ENCODE measurements around the gene LRCH1. TPM values are rescaled to one million over a fixed set of nuclear protein-coding genes. Genes with fewer than 3 reads are reported as not detected.

LRCH1 gene
- total RNA-seq, 1 donor, result 6.9 TPM

DNA sequence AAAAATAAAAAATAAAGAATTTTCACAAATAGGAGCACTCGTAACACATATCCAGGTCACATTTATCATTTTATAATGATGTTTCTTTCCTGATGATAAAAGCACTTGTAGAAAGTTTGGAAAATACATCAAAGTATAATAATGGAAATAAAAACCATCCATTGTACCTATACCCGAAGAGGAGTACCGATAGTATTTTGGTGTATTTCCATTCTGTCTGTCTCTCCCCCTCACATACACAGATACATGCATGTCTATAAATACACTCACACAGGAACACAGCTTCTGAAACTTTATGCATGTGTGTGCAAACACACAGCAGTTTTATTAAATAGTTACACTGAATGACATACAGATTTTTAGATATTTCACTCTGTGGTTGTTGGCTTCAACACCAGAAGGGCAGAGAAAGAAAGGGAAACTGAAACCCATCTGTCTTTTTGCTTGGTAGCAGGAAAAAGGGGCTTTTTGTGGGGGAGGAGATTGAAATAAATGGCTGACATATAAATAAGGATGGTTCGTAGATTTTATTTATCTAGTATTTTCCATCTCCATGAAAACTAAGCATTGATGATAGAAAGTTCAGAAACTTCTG lies 114.8 kb downstream of the LRCH1 start:
- Histone ChIP-seq H3K4me2 (ENCODE audit: insufficient read depth, low read length) (peak overlapping the region; percentile 90), H3K27me3 (ENCODE audit: insufficient read depth, low read length) (no peaks in the 10 kb centered on the region), H3K4me3 (ENCODE audit: insufficient read depth, low read length) (peak overlapping the region; percentile 67), H3K9me3 (ENCODE audit: low read depth, low read length) (no peaks in the 10 kb centered on the region), H2AFZ (ENCODE audit: low read length) (no peak overlapping the region), H3K79me2 (ENCODE audit: insufficient read depth, low read length) (peaks cover 45% of the 10 kb centered on the region), H3K27ac (ENCODE audit: low read depth, low read length) (peak overlapping the region; percentile 71), H3K36me3 (ENCODE audit: insufficient read depth, low read length) (no peaks in the 10 kb centered on the region), H3K4me1 (ENCODE audit: insufficient read depth, low read length) (peaks cover 25% of the 10 kb centered on the region), H4K20me1 (ENCODE audit: insufficient read depth, low read length) (no peaks in the 10 kb centered on the region)
- no peak for DNase-seq (ENCODE audit: insufficient read length, low spot score, missing footprints)
- TF ChIP-seq, protein P1, sequence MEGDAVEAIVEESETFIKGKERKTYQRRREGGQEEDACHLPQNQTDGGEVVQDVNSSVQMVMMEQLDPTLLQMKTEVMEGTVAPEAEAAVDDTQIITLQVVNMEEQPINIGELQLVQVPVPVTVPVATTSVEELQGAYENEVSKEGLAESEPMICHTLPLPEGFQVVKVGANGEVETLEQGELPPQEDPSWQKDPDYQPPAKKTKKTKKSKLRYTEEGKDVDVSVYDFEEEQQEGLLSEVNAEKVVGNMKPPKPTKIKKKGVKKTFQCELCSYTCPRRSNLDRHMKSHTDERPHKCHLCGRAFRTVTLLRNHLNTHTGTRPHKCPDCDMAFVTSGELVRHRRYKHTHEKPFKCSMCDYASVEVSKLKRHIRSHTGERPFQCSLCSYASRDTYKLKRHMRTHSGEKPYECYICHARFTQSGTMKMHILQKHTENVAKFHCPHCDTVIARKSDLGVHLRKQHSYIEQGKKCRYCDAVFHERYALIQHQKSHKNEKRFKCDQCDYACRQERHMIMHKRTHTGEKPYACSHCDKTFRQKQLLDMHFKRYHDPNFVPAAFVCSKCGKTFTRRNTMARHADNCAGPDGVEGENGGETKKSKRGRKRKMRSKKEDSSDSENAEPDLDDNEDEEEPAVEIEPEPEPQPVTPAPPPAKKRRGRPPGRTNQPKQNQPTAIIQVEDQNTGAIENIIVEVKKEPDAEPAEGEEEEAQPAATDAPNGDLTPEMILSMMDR (IDR thresholded peaks at IDR 0.05; ENCODE audit: extremely low read depth, low read depth, low read length), result no peak

DNA sequence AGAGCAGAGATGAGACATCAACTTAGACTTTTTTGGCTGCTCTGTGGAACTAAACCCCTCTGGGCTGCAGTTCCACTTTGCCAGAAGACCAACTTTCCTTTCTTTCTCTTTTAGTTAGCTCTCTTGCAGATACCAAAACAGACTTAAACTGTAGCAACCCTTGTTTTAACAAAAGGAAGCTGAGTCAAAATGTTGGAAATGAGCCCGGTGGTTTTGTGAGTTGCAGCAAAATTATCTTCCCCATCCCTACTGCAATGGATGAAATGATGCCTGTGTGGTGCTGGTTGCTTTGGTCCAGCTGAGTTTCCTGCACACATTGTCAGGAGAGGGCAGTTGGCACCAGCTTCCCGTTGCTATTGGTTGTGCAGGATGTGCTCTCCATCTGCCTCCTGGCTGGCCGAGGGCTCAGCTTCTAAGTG lies 115.3 kb downstream of the LRCH1 start:
- peaks cover 45% of the 10 kb centered on the region for H3K79me2 ChIP-seq (ENCODE audit: insufficient read depth, low read length)
- no peaks in the 10 kb centered on the region for H3K36me3 ChIP-seq (ENCODE audit: insufficient read depth, low read length)
- DNase-seq (ENCODE audit: insufficient read length, low spot score, missing footprints), result peak; percentile 73
- H3K4me2 ChIP-seq (ENCODE audit: insufficient read depth, low read length), result peak overlapping the region; percentile 90
- no peaks in the 10 kb centered on the region for H4K20me1 ChIP-seq (ENCODE audit: insufficient read depth, low read length)
- TF ChIP-seq, protein P1 (IDR thresholded peaks at IDR 0.05; ENCODE audit: extremely low read depth, low read depth, low read length), result no peak
- peak overlapping the region; percentile 71 for H3K27ac ChIP-seq (ENCODE audit: low read depth, low read length)
- H3K4me3 ChIP-seq (ENCODE audit: insufficient read depth, low read length), result peak overlapping the region; percentile 67
- peaks cover 25% of the 10 kb centered on the region for H3K4me1 ChIP-seq (ENCODE audit: insufficient read depth, low read length)
- no peaks in the 10 kb centered on the region for H3K27me3 ChIP-seq (ENCODE audit: insufficient read depth, low read length)
- no peaks in the 10 kb centered on the region for H3K9me3 ChIP-seq (ENCODE audit: low read depth, low read length)
- no peak overlapping the region for H2AFZ ChIP-seq (ENCODE audit: low read length)

DNA sequence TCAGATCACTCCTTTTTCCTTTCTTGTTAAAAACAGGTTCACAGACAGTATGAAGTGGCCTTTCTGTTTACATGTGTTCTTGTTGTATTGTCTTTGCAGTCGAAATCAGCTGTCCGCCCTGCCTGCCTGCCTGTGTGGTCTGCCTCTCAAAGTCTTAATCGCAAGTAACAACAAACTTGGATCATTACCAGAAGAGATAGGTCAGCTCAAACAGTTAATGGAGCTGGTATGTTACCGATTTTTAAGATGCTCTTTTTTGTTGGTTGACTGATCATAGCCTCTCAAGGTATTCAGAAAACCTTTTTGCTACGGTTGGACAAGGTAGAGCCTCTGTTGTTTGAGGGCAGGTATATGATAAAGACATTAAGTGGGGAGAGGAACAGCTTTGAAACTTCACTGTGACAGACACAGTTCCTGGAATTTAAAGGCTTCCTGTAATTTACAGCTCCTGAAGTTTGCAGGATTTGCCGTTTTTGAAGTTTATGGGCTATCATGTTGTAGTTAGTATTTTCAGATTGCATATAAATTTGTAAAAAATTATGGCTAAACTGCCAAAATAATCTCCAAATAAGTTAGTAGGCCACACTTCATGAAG lies 116.1 kb downstream of the LRCH1 start:
- Histone ChIP-seq H4K20me1 (ENCODE audit: insufficient read depth, low read length) (no peaks in the 10 kb centered on the region), H3K27ac (ENCODE audit: low read depth, low read length) (no peak overlapping the region), H3K36me3 (ENCODE audit: insufficient read depth, low read length) (no peaks in the 10 kb centered on the region), H3K27me3 (ENCODE audit: insufficient read depth, low read length) (no peaks in the 10 kb centered on the region), H3K4me3 (ENCODE audit: insufficient read depth, low read length) (no peak overlapping the region), H3K9me3 (ENCODE audit: low read depth, low read length) (no peaks in the 10 kb centered on the region), H2AFZ (ENCODE audit: low read length) (no peak overlapping the region), H3K4me1 (ENCODE audit: insufficient read depth, low read length) (peaks cover 25% of the 10 kb centered on the region), H3K79me2 (ENCODE audit: insufficient read depth, low read length) (peaks cover 38% of the 10 kb centered on the region), H3K4me2 (ENCODE audit: insufficient read depth, low read length) (no peak overlapping the region)
- TF ChIP-seq, protein P1 (IDR thresholded peaks at IDR 0.05; ENCODE audit: extremely low read depth, low read depth, low read length), result no peak
- DNase-seq (ENCODE audit: insufficient read length, low spot score, missing footprints), result no peak

DNA sequence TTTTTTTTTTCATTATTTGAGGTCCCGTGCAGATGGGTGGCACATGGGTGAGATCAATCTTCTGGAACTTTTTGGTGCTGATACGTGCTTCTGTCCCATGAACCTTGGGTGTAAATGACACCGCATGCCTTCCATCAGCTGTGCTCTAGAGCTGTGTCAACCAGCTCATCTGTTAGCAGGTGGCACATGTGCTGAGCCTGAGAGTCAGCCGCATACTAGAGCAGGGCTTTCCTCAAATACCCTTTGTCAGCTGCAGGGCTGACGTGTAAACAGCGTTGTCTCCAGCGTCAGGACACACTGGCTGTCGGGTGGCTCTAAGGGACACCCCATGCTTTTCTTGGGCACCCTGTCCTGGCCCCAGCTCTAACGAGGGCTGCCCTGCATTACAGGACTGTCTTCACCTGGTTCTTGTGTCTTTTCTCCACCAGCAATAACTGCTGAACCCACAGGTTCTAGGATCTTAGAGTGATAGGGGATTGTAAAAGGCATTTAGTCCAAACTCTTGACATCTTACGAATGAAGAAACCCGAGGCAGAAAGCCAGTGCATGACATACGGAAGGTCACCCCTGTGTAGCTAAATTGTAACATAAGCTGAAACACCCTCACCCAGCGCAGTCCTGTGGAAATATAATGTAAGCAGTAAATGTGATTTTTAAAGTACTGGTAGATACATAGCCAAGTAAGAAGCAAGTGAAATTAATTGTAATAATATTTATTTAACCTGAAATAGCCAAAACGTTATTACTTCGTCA lies 119.5 kb downstream of the LRCH1 start:
- Histone ChIP-seq H2AFZ (ENCODE audit: low read length) (no peak overlapping the region), H3K4me3 (ENCODE audit: insufficient read depth, low read length) (no peak overlapping the region), H3K4me1 (ENCODE audit: insufficient read depth, low read length) (peaks cover 10% of the 10 kb centered on the region), H4K20me1 (ENCODE audit: insufficient read depth, low read length) (no peaks in the 10 kb centered on the region), H3K27ac (ENCODE audit: low read depth, low read length) (no peak overlapping the region), H3K4me2 (ENCODE audit: insufficient read depth, low read length) (no peak overlapping the region), H3K36me3 (ENCODE audit: insufficient read depth, low read length) (no peaks in the 10 kb centered on the region), H3K27me3 (ENCODE audit: insufficient read depth, low read length) (no peaks in the 10 kb centered on the region), H3K9me3 (ENCODE audit: low read depth, low read length) (no peaks in the 10 kb centered on the region), H3K79me2 (ENCODE audit: insufficient read depth, low read length) (peaks cover 48% of the 10 kb centered on the region)
- no peak for DNase-seq (ENCODE audit: insufficient read length, low spot score, missing footprints)
- TF ChIP-seq, protein P1 (IDR thresholded peaks at IDR 0.05; ENCODE audit: extremely low read depth, low read depth, low read length), result no peak
